BJ (cell line): ENCODE measurements around the gene NPHS1. TPM values are rescaled to one million over a fixed set of nuclear protein-coding genes. Genes with fewer than 3 reads are reported as not detected.

ENCODE experiments used
- CTCF ChIA-PET: fragments of 350-600 bp; formaldehyde crosslinking; extraction: SDS; loops from one replicate; lab custom pipeline; 2021; ENCODE audit warnings: antibody characterized with exemption, inconsistent platforms; lab: Yijun Ruan, JAX
- POLR2A ChIA-PET: fragments of 300-600 bp; sonication (Branson Sonifier 250); formaldehyde crosslinking; extraction: SDS; loops from one replicate; lab custom pipeline; 2021; ENCODE audit warnings: antibody characterized with exemption; lab: Charles Lee
- DNase-seq: peaks from one replicate; pipeline ENCODE4 v3.0.0-alpha.2; 2011; ENCODE audit warnings: low read depth
- H3K27me3 ChIP-seq: 2 replicates; pipeline ENCODE4 v1.6.0; 2011; ENCODE audit warnings: low read length; ENCODE audit not compliant: control insufficient read depth, insufficient read depth
- H3K36me3 ChIP-seq: 2 replicates; pipeline ENCODE4 v1.5.1; 2011; ENCODE audit warnings: low read length; ENCODE audit not compliant: control insufficient read depth, insufficient read depth
- H3K4me3 ChIP-seq: 2 replicates; pipeline ENCODE4 v1.5.1; 2011; ENCODE audit warnings: low read depth, mild to moderate bottlenecking, control low read depth, low read length
- polyA plus RNA-seq: library from polyadenylated mRNA; depleted of rRNA; stranded (reverse); fragments of >200 nt; gene quantifications from 2 replicates; pipeline ENCODE4 v1.2.3, GENCODE V29; 2011
- TF ChIP-seq, protein P1 (sequence below): IDR thresholded peaks from 2 replicates; pipeline ENCODE4 v1.5.1; 2011; ENCODE audit warnings: low read depth, mild to moderate bottlenecking, control low read depth, inconsistent platforms, low read length, moderate library complexity; ENCODE audit not compliant: insufficient read depth

NPHS1 gene
- polyA plus RNA-seq, 1 experiment: not detected

GRCh38 chr19:35818445-35818844 is 33.9 kb downstream of the NPHS1 start:
- TF ChIP-seq, protein P1, sequence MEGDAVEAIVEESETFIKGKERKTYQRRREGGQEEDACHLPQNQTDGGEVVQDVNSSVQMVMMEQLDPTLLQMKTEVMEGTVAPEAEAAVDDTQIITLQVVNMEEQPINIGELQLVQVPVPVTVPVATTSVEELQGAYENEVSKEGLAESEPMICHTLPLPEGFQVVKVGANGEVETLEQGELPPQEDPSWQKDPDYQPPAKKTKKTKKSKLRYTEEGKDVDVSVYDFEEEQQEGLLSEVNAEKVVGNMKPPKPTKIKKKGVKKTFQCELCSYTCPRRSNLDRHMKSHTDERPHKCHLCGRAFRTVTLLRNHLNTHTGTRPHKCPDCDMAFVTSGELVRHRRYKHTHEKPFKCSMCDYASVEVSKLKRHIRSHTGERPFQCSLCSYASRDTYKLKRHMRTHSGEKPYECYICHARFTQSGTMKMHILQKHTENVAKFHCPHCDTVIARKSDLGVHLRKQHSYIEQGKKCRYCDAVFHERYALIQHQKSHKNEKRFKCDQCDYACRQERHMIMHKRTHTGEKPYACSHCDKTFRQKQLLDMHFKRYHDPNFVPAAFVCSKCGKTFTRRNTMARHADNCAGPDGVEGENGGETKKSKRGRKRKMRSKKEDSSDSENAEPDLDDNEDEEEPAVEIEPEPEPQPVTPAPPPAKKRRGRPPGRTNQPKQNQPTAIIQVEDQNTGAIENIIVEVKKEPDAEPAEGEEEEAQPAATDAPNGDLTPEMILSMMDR: no peak
- ChIA-PET POLR2A (no interaction called here), CTCF (interaction anchor here (0.6 to 2.3 kb wide), 4 partner anchors 9 to 124 kb away, joined by 3 to 13 read pairs (median 8); no protein-coding TSS in a partner anchor)
- Histone ChIP-seq H3K36me3 (no peaks in the 10 kb centered on the region), H3K27me3 (peaks cover 1% of the 10 kb centered on the region; the same call in 1 of the 2 replicates), H3K4me3 (no peak overlapping the region)
- no peak for DNase-seq

GRCh38 chr19:35816846-35817245 is 35.5 kb downstream of the NPHS1 start:
- DNase-seq: no peak
- no peak overlapping the region for H3K4me3 ChIP-seq
- ChIA-PET POLR2A (no interaction called here), CTCF (interaction anchor here (0.8 to 2.2 kb wide), 3 partner anchors 13 to 114 kb away, joined by 3 to 6 read pairs (median 3); no protein-coding TSS in a partner anchor)
- no peaks in the 10 kb centered on the region for H3K36me3 ChIP-seq
- TF ChIP-seq, protein P1: no peak
- peaks cover 1% of the 10 kb centered on the region; the same call in 1 of the 2 replicates for H3K27me3 ChIP-seq

DNA sequence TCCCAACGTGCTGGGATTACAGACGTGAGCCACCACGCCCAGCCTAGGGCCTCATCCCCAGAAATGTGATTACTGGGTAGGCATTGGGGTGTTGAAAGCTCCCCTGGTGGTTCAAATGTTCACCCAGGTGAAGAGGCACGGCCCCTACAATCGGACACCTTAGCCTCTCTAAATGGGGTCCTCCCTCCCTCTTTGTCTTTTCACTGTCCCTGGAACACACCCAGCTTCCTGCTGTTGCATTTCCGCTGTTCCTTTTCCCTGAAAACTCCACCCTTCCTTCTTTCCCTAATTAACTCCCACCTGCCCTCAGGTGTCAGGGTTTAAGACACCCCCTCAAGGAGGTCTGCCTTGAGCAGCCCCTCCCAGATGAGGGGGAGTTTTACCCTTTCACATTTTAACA is 36.0 kb downstream of the NPHS1 start:
- H3K27me3 ChIP-seq: peaks cover 1% of the 10 kb centered on the region
- ChIA-PET POLR2A (no interaction called here), CTCF (interaction anchor here (0.8 to 2.2 kb wide), 3 partner anchors 12 to 115 kb away, joined by 3 to 6 read pairs (median 3); no protein-coding TSS in a partner anchor)
- H3K4me3 ChIP-seq: no peak overlapping the region
- H3K36me3 ChIP-seq: no peaks in the 10 kb centered on the region
- DNase-seq: no peak
- TF ChIP-seq, protein P1: no peak

DNA sequence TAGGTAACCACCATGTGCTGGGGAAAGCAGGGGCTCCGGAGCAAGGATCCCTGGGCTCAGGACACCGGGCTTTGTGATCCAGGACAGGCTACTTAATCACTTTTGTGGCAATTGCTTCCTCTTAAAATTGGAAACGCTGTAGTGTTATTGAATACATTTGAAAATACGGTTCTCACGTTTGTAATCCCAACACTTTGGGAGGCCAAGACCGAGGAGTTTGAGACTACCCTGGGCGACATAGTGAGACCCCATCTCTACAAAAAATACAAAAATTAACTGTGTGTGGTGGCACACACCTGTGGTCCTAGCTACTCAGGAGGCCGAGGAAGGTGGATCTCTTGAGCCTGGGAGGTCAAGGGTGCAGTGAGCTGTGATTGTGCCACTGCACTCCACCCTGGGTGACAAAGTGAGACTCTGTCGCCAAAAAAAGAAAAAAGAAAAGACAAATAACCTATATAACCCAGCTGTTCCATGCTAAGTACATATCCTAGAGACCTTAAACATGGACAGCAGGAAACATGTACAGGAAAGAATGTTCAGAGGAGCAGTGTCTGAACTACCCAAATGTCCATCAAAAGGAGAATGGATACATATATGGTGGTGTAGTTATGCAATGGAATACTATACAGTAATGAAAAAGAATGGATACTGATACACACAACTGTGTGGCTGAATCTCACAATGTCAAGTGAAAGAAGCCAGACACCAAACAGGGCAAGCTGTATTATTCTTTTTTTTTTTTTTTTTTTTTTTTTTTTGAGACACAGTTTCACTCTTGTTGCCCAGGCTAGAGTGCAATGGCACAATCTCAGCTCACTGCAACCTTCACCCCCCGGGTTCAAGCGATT is 39.0 kb downstream of the NPHS1 start:
- POLR2A ChIA-PET: no interaction called here
- Histone ChIP-seq H3K36me3 (no peaks in the 10 kb centered on the region), H3K27me3 (peaks cover 1% of the 10 kb centered on the region), H3K4me3 (no peak overlapping the region)
- DNase-seq: no peak
- CTCF ChIA-PET: no interaction called here
- TF ChIP-seq, protein P1: no peak
